NCI-H187 treated with DMSO at 0.1 percent for 48 hours (cell line): ENCODE data around the gene FOLR1.

Source experiments
- DNase-seq: peaks from one replicate; lab custom pipeline; 2025; lab: John Stamatoyannopoulos, UW

The FOLR1 gene

GRCh38 chr11:72235351-72236057, 43.6 kb downstream of the FOLR1 start:
- DNase-seq: no peak

- DNase-seq: no peak
These were observed 44.2 kb downstream of the FOLR1 start for GRCh38 chr11:72236083-72236697.

GRCh38 chr11:72236774-72237111, 44.8 kb downstream of the FOLR1 start:
- DNase-seq: no peak

GRCh38 chr11:72237112-72237931, 45.4 kb downstream of the FOLR1 start:
- DNase-seq: no peak

- no peak for DNase-seq
These were observed 46.1 kb downstream of the FOLR1 start for GRCh38 chr11:72238040-72238450.

- no peak for DNase-seq
These were observed 46.8 kb downstream of the FOLR1 start for GRCh38 chr11:72238492-72239312.

- no peak for DNase-seq
These were observed 47.4 kb downstream of the FOLR1 start for GRCh38 chr11:72239313-72239848.

- DNase-seq: no peak
These were observed 48.0 kb downstream of the FOLR1 start for GRCh38 chr11:72239849-72240460.

- no peak for DNase-seq
These were observed 48.7 kb downstream of the FOLR1 start for GRCh38 chr11:72240461-72241290.

- no peak for DNase-seq
These were observed 49.4 kb downstream of the FOLR1 start for GRCh38 chr11:72241291-72241781.

GRCh38 chr11:72242141-72242540, 50.2 kb downstream of the FOLR1 start:
- DNase-seq: no peak

- no peak for DNase-seq
These were observed 51.5 kb downstream of the FOLR1 start for GRCh38 chr11:72243173-72244059.

- no peak for DNase-seq
These were observed 52.1 kb downstream of the FOLR1 start, which contains the start of gene PHOX2A for GRCh38 chr11:72244060-72244360. Gene PHOX2A (minus strand): TSS chr11:72244176. CDS start chr11:72244004, 172 bp downstream.

- no peak for DNase-seq
These were observed 52.7 kb downstream of the FOLR1 start for GRCh38 chr11:72244361-72245262.

GRCh38 chr11:72245263-72245816, 53.4 kb downstream of the FOLR1 start:
- no peak for DNase-seq
